HG03439 (cell line): ENCODE data around the gene DEDD.
"Not testable (repeated sequence)": the region's sequence is repeated elsewhere in the genome, so short reads cannot be mapped to it uniquely, and the experiment has no call there.

Experiments used
- ATAC-seq: cut with Tn5 transposase; IDR thresholded peaks from one replicate; pipeline ENCODE4 v1.9.1; 2021; ENCODE audit warnings: mild to moderate bottlenecking, moderate library complexity; ENCODE audit not compliant: unreplicated experiment

Gene DEDD

GRCh38 chr1:161130266-161130665 lies 2.2 kb downstream of the DEDD start:
- ATAC-seq = no peak

GRCh38 chr1:161128591-161129420 lies 3.7 kb downstream of the DEDD start:
- no peak for ATAC-seq

DNA sequence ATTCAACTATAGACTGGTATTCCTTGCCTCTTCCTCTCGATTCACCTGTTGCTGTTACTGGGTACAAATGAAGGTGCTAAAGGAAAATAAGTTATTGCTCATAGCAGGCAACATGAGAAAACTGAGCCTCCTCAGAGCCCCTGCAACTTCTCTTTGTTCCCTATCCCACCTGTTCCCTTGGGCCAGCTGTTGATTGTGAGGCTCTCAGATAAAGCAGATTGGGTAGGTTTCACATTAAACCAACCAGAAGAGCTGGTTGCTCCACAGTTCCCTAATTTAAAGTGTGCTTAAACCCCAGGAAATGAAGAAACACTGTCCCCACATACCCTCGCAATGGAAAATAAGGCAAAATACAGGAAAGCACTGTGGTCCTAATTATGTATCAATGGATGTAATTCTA lies 4.8 kb downstream of the DEDD start:
- ATAC-seq = no peak

GRCh38 chr1:161122967-161123366 lies 9.5 kb downstream of the DEDD start:
- ATAC-seq = no peak

GRCh38 chr1:161121834-161122233 lies 10.6 kb downstream of the DEDD start:
- no peak for ATAC-seq

- ATAC-seq = no peak
Observed at GRCh38 chr1:161121042-161121650, 11.3 kb downstream of the DEDD start.

DNA sequence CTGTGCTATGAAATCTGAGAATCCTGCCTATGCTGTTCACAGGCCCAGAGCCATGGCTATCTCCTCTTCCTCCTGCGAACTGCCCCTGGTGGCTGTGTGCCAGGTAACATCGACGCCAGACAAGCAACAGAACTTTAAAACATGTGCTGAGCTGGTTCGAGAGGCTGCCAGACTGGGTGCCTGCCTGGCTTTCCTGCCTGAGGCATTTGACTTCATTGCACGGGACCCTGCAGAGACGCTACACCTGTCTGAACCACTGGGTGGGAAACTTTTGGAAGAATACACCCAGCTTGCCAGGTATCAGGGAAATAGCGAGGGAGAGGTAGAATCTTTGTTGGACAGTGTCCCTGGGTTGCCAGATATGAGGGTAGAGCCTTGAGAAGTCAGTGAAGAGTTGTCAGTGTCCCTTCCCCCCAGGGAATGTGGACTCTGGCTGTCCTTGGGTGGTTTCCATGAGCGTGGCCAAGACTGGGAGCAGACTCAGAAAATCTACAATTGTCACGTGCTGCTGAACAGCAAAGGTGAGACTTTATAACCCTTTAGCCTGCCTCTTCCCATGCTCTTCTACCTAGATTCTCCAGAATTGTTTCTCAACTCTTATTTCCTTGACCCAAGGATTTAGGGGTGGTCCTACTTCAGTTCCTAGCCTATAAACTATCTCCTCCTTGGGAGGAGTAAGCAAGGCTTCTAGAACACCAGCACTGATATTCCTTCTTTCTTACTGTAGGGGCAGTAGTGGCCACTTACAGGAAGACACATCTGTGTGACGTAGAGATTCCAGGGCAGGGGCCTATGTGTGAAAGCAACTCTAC lies 13.2 kb downstream of the DEDD start:
- ATAC-seq = peak; percentile 44

DNA sequence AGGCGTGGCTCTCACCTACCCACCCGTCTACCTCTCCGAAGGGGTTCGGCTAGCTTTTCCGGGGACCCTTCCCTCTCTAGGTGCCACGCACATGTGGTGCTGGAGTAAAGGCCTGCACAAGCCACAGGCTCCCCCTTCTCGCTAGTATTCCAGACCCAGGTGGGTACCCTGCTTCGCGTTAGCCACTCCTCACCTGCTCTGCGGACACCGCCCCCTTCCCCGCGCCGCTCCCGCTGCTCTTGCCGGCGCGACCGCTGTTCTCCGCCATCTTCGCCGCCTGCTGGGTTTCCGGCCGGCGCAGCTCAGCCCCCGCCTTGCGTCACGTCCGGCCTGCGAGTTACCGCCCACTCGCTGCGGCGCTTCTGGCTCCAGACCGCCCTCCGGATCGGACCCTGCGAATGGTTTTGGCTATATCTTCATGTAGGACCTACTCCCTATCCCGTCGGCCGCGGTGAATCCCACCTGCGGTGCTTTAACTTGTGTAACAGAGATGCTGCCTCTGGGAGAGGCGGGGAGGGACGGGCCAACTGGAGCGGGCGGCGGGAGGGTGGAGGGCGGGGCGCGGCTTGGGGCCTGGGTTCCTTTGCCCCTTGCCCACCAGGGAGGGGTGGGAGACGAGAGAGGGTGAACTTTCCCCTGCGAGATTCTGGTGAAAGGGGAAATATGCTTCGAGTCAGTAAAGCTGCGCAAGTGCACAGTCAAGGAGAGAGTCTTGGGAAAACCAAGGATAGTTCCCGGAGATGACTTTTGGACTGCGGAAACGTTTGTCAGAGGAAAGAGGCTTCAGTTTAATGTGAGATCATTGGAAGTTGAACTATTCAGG lies 14.5 kb downstream of the DEDD start, which contains the start of the genes NIT1 and PFDN2:
Gene NIT1 (plus strand): TSS at position 347 of the 823 bp plus-strand sequence. CDS start 72 bp downstream, at position 419.
Gene PFDN2 (minus strand): TSS at position 279 of the 823 bp plus-strand sequence. CDS start 11 bp downstream, at position 268.
- ATAC-seq = peak; percentile 68

DNA sequence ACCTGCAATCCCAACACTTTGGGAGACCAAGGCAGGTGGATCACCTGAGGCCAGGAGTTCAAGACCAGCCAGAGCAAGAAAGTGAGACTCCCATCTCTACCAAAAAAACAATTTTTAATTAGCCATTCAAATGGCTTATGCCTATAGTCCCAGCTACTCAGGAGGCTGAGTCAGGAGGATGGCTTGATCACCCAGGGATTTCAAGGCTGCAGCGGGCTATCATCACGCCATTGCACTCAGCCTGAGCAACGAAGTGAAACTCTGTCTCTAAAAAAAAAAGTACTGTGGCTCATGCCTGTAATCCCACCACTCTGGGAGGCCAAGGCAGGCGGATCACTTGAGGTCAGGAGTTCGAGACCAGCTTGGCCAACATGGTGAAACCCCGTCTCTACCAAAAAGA lies 16.5 kb downstream of the DEDD start:
- not testable (repeated sequence) for ATAC-seq

- no peak for ATAC-seq
Observed at GRCh38 chr1:161115132-161115711, 17.2 kb downstream of the DEDD start.

- no peak for ATAC-seq
Observed at GRCh38 chr1:161114556-161114955, 17.9 kb downstream of the DEDD start.

DNA sequence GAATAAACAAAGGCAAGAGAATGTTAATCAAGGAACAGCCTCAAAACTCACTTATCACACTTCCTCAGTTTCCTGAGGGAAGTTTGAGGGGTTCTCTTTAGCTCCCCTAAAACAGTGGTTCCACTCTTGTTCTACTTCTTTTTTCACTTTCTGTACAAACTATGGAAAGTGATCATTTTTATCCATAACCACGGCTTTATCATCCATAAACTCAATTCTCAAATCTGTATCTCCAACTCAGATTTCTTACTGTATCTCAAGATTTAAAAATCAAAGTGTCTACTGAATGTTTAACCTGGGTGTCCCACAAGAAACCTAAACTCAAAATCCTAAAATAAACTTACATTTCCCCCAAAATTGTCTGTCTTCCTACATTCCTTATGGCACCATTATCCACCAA lies 18.6 kb downstream of the DEDD start:
- no peak for ATAC-seq

DNA sequence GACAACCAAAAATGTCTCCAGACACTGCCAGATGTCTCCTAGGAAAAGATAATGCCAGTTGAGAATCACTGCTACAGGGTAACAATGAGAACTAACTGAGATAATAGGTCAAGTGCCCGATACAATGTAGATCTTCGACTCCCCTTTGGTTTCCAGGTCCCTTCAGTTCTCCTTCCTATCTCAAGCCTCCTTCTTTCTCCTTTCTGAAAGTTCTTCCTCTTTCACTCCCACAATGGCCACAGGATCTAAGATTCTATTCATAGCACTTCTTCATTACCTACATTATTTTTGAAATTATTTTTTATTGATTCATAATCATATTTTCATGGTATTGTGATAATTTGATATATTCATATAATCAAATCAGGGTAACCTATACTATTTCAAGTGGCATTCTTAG lies 20.9 kb downstream of the DEDD start:
- no peak for ATAC-seq

DNA sequence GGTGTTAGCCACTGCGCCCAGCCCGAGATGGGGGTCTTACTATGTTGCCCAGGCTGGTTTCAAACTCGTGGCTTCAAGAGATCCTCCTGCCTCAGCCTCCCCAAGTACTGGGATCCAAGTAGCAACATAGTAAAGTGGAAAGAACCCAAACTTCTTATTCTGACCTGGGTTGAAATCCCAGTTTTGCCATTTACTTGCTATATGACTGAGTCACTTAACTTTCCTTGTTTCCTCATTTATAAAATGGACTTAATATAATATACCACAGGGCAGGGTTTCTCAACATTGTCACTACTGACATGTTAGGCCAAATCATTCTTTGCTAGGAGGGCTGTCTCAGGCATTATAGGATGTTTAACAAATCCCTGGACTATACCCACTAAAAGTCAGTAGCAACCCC lies 21.4 kb downstream of the DEDD start:
- no peak for ATAC-seq

- ATAC-seq = no peak
Observed at GRCh38 chr1:161106431-161106830, 26.0 kb downstream of the DEDD start.

DNA sequence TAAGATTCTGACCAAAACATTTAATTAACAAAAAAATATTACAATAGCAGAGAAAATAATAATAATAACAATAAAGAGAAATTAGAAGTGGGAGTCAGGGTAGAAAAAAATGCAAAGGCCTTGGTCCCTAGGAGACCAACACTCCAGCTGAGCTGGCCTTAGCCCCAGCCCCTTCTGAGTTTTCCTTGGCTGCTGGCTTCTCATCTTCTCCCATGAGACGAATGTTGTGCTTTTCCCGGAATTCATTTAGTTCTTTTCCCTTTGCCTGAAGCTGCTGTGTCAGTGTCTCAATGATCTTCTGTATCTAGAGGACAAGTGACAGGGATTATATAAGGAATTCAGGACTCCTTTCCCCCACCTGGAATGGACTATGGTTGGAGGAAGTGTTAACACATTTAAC lies 31.9 kb downstream of the DEDD start:
- ATAC-seq = no peak

- no peak for ATAC-seq
Observed at GRCh38 chr1:161099090-161099802, 33.2 kb downstream of the DEDD start.

DNA sequence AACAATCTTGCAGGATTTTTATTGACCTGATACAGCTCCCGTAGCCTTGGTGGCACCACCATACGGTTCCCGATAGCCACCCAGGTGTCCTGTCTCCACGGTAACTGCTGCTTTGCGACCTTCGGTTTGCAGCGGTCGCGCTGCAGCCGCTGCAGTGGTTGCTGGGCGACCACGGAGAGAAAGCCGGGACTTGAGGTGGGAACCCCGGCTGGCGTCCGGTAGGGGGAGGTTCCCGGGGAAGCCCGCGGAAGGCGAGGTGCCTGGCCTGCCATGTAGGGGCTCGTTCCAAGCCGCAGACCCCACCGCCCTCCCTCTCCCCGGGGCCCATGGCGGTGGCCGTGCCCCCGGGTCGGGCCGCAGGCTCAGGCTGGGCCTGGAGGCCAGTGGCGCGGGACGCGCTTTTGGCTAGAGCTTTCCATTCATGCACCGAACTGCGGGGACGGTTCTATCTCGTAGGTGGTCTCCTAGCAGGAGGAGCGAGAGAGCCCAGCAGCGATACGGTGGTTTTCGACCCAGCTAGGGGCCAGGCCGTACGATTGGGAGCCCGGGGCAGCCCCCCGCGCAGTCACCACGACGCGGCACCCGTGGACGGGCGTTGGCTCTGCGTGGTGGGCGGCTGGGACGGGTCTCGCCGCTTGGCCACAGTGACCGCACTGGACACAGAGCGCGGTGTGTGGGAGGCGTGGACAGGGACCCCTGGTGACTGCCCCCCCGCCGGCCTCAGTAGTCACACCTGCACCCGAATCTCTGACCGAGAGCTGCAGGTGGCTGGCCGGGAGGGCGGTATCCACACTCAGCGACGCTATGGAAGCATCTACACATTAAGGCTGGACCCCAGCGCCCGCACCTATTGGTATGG lies 34.0 kb downstream of the DEDD start, which contains the start of gene KLHDC9:
Gene KLHDC9 (plus strand): TSS at position 152 of the 859 bp plus-strand sequence. CDS start 175 bp downstream, at position 327.
- ATAC-seq = peak; percentile 77
